ENCODE results near the gene PACS2.
"Not testable (repeated sequence)": the region's sequence is repeated elsewhere in the genome, so short reads cannot be mapped to it uniquely, and the experiment has no call there.

PACS2 gene

GRCh38 chr14:105348169-105348944 is 33.8 kb downstream of the PACS2 start:
- DNase-seq (ENCODE audit: low spot score), result no peak
- FAIRE-seq, result no peak

- FAIRE-seq (no peak), DNase-seq (ENCODE audit: low spot score) (no peak)
Measured at GRCh38 chr14:105348945-105349699, 34.6 kb downstream of the PACS2 start.

DNA sequence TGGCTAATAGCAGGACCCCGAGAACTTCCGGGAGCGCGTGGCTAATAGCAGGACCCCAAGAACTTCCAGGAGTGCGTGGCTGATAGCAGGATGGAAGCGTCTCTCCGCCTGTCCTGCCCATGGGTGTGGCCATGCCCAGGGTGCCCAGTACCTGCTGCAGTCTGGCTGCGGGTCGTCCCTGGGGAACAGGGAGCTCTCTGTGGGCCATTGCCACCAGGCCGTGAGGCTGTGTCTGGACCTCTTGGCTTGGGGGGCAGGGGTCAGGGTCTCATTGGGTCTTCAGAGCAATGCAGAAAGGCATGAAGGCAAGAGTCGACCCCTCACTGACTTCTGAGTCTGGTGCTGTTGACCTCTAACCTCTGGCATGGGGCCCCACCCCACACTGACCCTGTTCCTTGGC is 35.4 kb downstream of the PACS2 start:
- FAIRE-seq (no peak), DNase-seq (ENCODE audit: low spot score) (no peak)

DNA sequence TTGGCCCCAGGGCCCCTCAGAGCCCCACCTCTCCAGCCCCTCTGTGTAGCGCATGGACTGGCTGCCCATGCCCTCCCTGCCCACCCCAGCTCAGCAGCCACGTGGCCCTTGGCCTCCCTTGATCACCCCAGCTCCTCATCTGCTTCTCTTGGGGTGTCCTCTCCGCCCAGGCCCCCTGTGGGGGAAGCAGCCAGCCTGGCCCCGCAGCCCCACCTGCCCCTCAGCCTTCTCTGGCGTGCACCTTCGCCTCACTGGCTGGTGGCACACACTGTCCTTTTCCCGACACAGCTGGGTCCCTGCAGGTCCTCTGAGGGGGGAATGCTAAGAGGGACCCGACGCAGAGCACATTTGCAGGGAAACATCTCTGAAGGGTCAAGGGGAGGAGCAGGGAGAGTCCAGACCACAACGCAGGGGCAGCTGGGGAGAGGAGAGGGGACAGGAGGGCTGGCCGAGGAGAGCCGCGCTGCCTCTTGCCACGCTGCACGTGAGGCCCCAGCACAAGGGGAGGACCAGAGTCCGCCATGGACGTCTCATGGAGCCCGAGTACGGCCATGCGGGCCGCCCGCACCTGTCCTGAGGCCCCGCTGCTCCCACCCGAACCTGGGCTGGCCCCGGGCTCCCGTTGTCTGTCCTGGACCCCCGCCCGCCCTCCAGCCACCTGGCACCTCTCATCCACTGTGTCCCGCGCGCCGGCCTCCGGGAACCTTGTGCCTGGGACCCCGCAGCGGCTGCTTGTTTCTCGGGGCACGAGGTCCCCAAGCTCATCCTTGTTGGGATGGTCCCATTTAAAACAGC is 36.1 kb downstream of the PACS2 start:
- DNase-seq (ENCODE audit: low spot score) (no peak), FAIRE-seq (no peak)

DNA sequence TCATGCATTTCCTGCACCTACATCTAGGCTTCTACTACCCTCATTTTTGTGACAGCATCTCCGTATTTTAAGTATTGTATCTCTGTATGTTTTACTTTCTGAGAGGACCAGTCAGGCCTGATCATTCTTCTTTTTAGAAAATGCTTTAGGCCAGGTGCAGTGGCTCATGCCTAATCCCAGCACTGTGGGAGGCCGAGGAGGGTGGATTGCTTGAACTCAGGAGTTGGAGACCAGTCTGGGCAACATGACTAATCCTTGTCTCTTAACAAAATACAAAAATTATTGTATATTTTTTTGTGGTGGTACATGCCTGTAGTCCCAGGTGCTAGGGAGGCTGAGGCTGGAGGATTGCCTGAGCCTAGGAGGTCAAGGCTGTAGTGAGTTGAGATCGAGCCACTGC is 36.9 kb downstream of the PACS2 start:
- no peak for FAIRE-seq
- DNase-seq (ENCODE audit: low spot score), result no peak

- no peak for FAIRE-seq
- peak; percentile 83 for DNase-seq (ENCODE audit: low spot score)
Measured at GRCh38 chr14:105351920-105352851, 37.6 kb downstream of the PACS2 start.

DNA sequence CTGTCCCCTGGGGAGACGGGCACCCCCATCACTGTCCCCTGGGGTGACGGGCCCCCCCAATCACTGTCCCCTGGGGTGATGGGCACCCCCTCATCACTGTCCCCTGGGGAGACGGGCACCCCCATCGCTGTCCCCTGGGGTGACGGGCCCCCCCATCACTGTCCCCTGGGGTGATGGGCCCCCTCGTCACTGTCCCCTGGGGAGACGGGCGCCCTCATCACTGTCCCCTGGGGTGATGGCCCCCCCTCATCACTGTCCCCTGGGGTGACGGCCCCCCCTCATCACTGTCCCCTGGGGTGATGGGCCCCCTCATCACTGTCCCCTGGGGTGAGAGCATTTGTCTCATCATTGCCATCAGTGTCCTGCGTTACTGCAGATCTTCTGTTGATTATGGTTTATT is 38.6 kb downstream of the PACS2 start:
- DNase-seq (ENCODE audit: low spot score), result no peak
- FAIRE-seq, result no peak

- no peak for FAIRE-seq
- no peak for DNase-seq (ENCODE audit: low spot score)
Measured at GRCh38 chr14:105354541-105354940, 40.0 kb downstream of the PACS2 start.

DNA sequence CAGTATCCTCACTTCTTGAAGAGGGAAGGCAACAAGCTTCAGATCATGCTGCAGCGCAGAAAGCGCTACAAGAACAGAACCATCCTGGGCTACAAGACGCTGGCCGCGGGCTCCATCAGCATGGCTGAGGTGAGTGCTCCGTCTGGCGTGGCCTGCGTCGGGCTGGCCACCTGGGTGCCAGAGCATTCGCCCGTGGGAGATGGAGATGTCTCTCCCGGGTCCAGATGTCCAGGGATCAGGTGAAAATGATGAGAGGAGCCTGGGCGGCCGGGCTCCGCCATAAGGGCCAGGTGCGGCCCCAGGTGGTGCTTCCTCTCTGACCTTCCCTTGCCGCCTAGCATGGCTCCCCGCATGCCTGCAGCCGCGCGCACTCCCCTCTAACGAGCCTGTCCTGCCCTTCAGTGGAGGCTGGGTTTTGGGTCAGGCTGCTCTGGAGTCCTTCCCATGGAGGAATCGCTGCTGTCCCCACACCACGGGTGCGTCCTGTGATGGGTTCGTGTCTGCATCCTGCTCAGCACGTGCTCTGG is 40.6 kb downstream of the PACS2 start:
- no peak for FAIRE-seq

DNA sequence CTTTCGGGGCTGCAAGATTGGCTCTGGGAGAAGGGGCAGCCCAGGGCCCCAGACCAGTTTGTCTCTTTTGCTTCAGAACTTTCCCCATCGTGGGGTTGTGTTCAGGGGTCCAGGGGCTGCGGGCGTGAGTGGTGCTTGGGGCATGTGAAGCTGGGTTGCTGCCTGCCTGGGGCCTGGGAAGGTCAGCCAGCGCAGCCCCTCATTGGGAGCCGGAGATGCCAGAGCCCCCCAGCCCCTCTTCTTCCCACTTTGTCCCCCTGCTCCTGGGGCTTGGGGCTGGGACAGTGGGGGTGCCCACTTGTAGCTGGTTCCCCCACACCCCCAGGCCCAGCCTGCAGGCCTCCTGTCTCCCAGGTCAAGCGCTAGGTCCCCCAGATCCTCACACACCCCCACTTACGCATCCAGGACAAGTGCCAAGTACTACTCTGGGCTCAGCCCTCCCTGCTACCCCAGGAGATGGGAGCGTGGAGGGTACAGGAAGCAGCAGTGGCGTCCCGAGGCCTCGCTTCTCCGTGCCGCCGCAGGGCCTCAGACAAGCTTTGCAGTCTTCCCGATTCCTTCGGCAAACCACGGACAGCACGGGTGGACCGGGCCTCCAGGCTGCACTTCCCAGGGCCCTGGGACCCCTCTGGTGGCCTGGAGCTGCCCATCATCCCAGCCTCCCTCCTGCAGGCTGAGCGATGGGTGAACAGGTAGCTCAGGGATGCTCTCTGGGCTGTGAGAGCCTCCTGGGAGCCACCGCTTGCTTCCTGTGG is 41.5 kb downstream of the PACS2 start:
- no peak for FAIRE-seq
- DNase-seq (ENCODE audit: low spot score), result no peak

More for the DNA sequence above, 40.6 kb downstream of the PACS2 start:
- DNase-seq (ENCODE audit: low spot score), result no peak

DNA sequence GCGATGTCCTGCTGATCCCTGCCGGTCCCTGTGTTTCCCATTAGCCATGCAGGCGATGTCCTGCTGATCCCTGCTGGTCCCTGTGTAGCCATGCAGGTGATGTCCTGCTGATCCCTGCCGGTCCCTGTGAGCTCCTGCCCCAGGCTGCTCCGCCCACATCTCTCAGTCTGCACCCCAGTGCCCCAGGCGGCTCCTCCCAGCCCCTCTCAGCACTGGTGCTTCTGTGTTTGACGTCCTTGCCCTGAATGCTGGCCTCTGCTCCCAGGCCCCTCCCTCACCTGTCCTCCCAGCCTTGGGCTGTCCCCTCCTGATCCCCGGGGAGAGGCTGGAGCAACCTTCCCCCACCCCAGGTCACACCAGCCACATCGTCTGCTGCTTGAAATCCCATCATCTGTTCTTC is 42.4 kb downstream of the PACS2 start:
- FAIRE-seq, result no peak
- no peak for DNase-seq (ENCODE audit: low spot score)

- no peak for DNase-seq (ENCODE audit: low spot score)
- FAIRE-seq, result no peak
Measured at GRCh38 chr14:105357626-105358025, 43.1 kb downstream of the PACS2 start.

DNA sequence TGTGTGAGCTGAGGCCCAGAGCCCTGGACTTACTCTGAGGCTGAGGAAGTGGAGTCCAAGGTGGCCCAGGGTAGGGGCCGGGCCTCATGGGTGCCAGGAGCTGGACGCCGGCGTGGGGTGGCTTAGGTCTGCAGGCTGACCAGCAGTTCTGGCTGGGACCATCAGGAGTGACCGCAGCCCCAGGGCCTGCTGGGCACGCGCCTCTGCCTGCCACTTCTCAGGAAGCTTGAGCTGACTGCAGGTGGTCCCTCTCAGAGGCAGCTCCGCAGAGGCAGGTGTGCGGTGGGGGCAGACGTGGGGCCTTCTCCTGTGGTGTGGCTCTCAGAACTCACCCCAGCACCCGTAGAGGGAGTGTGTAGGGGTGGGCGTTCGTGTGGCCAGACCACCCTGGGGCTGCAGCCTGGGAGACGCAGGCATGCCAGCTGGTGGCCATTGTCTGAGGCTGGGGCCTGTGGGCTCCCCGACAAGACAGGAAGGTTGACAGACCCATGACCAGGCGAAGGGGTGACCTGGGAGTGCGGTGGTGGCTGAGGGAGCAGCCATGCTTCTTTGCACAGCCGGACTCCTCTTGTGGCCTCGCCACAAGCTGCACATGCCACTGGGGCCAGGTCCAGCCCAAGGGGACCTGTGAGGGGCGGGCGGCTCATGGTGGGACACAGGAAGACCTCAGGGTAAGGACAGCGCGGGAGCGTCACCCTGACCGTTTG is 43.7 kb downstream of the PACS2 start:
- DNase-seq (ENCODE audit: low spot score) (no peak), FAIRE-seq (no peak)

DNA sequence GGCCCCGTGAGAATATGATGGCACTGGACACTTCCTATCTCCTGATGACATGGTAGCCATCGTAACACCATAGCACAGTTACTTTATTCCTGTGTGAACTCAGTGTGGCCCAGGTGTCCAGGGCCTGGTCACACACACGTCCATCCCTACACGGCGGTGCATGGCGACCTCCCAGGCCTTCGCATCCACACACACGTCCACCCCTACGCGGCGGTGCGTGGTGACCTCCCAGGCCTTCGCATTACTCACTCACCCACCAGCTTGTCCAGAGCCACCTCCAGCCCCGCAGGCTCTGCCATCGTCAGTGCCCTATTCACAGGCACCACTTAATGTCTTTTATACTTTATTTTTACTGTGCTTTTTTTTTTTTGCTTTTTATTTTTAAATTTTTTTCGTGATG is 44.4 kb downstream of the PACS2 start:
- DNase-seq (ENCODE audit: low spot score) (no peak), FAIRE-seq (no peak)

DNA sequence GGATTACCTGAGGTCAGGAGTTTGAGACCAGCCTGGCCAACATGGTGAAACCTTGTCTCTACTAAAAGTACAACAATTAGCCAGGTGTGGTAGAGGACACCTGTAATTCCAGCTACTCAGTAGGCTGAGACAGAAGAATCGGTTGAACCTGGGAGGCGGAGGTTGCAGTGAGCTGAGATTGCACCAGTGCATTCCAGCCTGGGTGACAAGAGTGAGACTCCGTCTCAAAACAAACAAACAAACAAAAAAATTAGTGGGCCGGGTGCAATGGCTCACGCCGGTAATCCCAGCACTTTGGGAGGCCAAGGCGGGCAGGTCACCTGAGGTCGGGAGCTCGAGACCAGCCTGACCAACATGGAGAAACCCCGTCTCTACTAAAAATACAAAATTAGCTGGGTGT is 46.9 kb downstream of the PACS2 start:
- FAIRE-seq; DNase-seq (ENCODE audit: low spot score): not testable (repeated sequence)

DNA sequence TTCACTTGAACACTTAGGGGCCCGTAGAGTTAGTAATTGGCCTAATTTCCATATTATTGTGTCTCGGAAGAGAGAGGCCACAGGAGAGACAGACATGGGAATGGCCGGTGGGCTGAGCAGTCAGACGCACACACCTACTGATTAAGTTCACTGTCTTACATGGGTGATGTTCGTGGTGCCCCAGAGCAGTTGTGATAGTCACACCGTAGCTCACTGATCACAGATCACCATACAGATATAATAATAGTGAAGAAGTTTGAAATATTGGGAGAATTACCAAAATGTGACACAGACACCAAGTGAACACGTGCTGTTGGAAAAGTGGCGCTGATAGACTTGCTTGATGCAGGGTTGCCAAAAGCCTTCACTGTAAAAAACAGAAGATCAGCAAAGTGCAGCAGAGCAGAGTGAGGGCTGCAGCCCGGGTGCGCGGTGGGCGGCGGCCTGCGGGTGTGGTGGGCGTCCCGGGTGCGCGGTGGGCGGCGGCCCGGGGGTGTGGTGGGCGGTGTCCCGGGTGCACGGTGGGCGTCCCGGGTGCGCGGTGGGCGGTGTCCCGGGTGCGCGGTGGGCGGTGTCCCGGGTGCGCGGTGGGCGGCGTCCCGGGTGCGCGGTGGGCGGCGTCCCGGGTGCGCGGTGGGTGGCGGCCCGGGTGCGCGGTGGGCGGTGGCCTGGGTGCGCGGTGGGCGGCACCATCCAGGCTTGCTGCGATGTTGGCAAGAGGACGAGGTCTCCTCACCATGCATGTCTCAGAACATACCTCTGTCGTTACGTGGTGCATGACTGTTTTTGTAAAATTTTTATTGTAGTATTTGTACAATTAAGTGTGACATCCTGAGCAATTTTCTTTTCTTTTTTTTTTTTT is 49.5 kb downstream of the PACS2 start:
- DNase-seq (ENCODE audit: low spot score) (no peak), FAIRE-seq (no peak)

GRCh38 chr14:105365101-105365500 is 50.6 kb downstream of the PACS2 start:
- DNase-seq (ENCODE audit: low spot score) (no peak), FAIRE-seq (no peak)

DNA sequence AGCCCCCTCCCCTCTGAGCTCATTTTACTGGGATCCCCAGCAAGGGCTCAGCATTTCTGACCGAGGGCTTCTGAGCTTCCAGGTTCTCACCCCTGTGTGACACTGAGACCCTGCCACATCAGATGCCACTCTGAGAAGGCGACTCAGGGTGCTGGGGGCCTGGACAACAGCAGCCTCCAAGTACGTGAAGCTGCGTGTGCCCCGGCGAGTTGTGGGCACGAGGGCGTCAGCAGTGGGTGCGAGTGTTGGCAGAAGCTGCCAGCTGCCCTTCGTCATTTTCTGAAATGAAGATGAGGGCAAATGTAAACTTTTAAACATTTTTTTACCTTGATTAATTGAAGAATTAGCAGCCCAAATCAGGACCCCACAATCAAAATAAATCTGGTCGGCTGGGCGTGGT is 51.1 kb downstream of the PACS2 start:
- no peak for FAIRE-seq
- DNase-seq (ENCODE audit: low spot score), result no peak
